ENCODE results near the gene PPARA.

PPARA gene

DNA sequence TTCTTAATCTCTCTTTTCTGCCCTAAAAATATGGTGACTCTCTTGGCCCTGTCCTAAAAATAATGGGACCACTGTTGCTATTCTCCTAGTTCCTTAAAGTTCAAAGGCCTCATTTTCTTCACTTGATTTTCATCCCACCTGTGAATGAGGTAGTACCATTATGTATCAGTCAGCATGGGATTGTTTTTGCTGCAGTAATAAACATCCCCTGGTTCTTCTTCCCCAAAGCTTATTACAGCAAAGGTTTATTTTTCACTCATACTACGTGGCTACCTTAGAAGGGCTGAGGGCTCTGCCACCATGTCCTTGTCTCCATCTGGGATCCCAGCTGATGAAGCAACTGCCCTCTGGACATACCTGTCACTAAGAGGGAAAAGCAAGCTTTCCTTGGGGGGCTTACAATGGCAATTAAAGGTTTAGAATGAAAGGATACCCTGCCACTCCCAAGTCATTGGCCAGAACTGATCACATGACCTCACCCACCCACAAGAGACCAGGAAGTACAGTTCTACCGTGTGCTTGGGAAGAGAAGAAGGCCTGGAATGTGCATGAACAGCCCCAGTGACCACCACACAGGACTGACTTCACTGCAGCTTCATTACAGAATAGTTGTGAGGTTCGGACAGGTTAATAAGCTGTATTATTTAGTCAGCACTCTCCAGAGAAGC lies 125.3 kb downstream of the PPARA start:
- H3K79me2 ChIP-seq (ENCODE audit: low read length), result no peaks in the 10 kb centered on the region
- peak overlapping the region; percentile 58; the same call in 1 of the 2 replicates for H2AFZ ChIP-seq (ENCODE audit: low read length)
- DNase-seq, result no peak
- H3F3A ChIP-seq (ENCODE audit: insufficient read depth, low read length), result no peaks in the 10 kb centered on the region
- no peak overlapping the region for H3K9ac ChIP-seq (ENCODE audit: low read length)
- TF ChIP-seq EZH2phosphoT487 (IDR thresholded peaks at IDR 0.05; ENCODE audit: low read length), result no peak
- no peak for TF ChIP-seq EZH2 (optimal IDR thresholded peaks at IDR 0.05; ENCODE audit: low read depth, low read length)
- no peak for TF ChIP-seq CTCF (IDR thresholded peaks at IDR 0.05; ENCODE audit: low read length)
- H3K27me3 ChIP-seq (replicated peaks; ENCODE audit: insufficient read depth, low read length), result no peaks in the 10 kb centered on the region
- no peaks in the 10 kb centered on the region for H4K20me1 ChIP-seq (ENCODE audit: insufficient read depth, low read length)
- no peaks in the 10 kb centered on the region for H3K36me3 ChIP-seq (replicated peaks; ENCODE audit: insufficient read depth, low read length)
- no peak overlapping the region for H3K27ac ChIP-seq (ENCODE audit: low read length)
- no peaks in the 10 kb centered on the region for H3K4me1 ChIP-seq (ENCODE audit: low read length)
- no peak overlapping the region for H3K4me2 ChIP-seq (ENCODE audit: low read depth, low read length)
- H3K4me3 ChIP-seq (ENCODE audit: low read length), result no peak overlapping the region
- no peaks in the 10 kb centered on the region for H3K9me3 ChIP-seq (replicated peaks; ENCODE audit: insufficient read depth, low read length)
- H3K9me2 ChIP-seq (replicated peaks; ENCODE audit: insufficient read depth, low read length), result no peaks in the 10 kb centered on the region

DNA sequence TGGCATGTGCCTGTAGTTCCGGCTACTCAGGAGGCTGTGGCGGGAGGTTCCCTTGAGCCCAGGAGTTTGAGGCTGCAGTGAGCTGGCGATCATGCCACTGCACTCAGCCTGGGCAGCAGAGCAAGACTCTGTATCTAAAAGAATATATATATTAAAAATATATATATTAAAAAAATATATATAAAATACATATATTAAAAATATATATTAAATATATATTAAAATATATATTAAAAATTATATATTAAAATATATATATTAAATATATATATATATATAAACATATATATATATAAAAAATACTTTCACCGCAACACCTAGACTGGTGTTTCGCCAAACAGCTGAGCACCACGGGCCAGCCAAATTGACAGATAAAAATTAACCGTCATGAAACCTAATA lies 126.2 kb downstream of the PPARA start:
- H3F3A ChIP-seq (ENCODE audit: insufficient read depth, low read length), result no peaks in the 10 kb centered on the region
- no peak overlapping the region for H2AFZ ChIP-seq (ENCODE audit: low read length)
- no peaks in the 10 kb centered on the region for H3K9me2 ChIP-seq (replicated peaks; ENCODE audit: insufficient read depth, low read length)
- H3K9me3 ChIP-seq (replicated peaks; ENCODE audit: insufficient read depth, low read length), result no peaks in the 10 kb centered on the region
- no peak overlapping the region for H3K4me2 ChIP-seq (ENCODE audit: low read depth, low read length)
- H3K27ac ChIP-seq (ENCODE audit: low read length), result no peak overlapping the region
- H3K27me3 ChIP-seq (replicated peaks; ENCODE audit: insufficient read depth, low read length), result no peaks in the 10 kb centered on the region
- H4K20me1 ChIP-seq (ENCODE audit: insufficient read depth, low read length), result no peaks in the 10 kb centered on the region
- TF ChIP-seq CTCF (IDR thresholded peaks at IDR 0.05; ENCODE audit: low read length) (no peak), EZH2 (optimal IDR thresholded peaks at IDR 0.05; ENCODE audit: low read depth, low read length) (no peak), EZH2phosphoT487 (IDR thresholded peaks at IDR 0.05; ENCODE audit: low read length) (no peak)
- H3K36me3 ChIP-seq (replicated peaks; ENCODE audit: insufficient read depth, low read length), result no peaks in the 10 kb centered on the region
- H3K9ac ChIP-seq (ENCODE audit: low read length), result no peak overlapping the region
- DNase-seq, result no peak
- no peaks in the 10 kb centered on the region for H3K4me1 ChIP-seq (ENCODE audit: low read length)
- H3K79me2 ChIP-seq (ENCODE audit: low read length), result no peaks in the 10 kb centered on the region
- H3K4me3 ChIP-seq (ENCODE audit: low read length), result no peak overlapping the region

DNA sequence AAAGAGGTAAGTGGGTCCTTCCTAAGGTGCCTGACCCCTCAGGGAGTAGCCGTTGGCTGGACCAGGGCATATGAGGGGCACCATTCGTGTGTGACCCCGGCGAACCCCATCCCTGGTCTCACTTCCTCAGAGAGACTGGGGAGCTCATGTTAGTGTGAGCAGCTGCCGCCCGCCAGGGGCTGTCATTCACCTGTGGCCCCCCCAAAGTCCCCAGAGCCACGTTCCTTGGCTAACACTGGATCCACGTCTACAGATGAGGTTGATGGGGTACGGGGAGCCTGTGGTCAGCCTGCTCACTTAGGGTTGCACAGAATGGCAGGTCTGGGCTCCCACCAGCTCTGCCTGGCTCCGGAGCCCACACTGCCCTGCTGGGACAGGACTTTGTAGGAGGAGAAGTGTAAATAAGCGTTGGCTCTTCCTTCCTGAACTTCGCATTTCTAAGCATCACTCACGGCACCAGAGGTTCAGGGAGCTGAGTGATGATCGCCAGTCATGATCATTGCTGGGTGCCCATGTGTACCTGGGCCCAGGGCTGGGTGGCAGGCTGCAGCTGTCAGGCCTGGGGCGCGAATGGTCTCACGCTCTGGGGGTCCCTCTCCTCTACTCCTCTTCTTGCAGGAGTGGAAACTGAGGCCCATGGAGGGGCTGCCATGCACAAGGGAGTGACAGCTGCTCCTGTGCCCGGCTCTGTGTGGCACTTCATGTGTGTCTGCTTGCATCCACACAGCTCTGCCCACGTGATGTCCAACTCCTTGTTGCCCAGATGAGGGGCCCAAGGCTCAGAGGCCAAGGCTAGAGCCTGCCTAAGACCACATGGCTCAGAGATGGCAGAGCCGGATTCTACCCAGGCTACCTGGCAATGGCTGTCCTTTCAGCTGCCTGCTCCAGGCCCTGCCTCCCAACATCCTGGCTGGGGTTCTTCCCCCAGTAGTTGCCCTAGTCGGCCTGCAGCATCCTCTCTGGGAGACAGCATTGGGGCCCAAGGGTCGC lies 128.6 kb downstream of the PPARA start:
- H3K79me2 ChIP-seq (ENCODE audit: low read length), result no peaks in the 10 kb centered on the region
- no peak overlapping the region for H3K27ac ChIP-seq (ENCODE audit: low read length)
- no peak overlapping the region for H2AFZ ChIP-seq (ENCODE audit: low read length)
- H3K36me3 ChIP-seq (replicated peaks; ENCODE audit: insufficient read depth, low read length), result no peaks in the 10 kb centered on the region; the same call in 1 of the 2 replicates
- no peaks in the 10 kb centered on the region for H3K9me3 ChIP-seq (replicated peaks; ENCODE audit: insufficient read depth, low read length)
- H3K27me3 ChIP-seq (replicated peaks; ENCODE audit: insufficient read depth, low read length), result no peaks in the 10 kb centered on the region
- no peak for TF ChIP-seq EZH2 (optimal IDR thresholded peaks at IDR 0.05; ENCODE audit: low read depth, low read length)
- no peak for TF ChIP-seq EZH2phosphoT487 (IDR thresholded peaks at IDR 0.05; ENCODE audit: low read length)
- no peak for TF ChIP-seq CTCF (IDR thresholded peaks at IDR 0.05; ENCODE audit: low read length)
- H3F3A ChIP-seq (ENCODE audit: insufficient read depth, low read length), result no peaks in the 10 kb centered on the region
- H4K20me1 ChIP-seq (ENCODE audit: insufficient read depth, low read length), result no peaks in the 10 kb centered on the region
- H3K9me2 ChIP-seq (replicated peaks; ENCODE audit: insufficient read depth, low read length), result no peaks in the 10 kb centered on the region
- no peak overlapping the region for H3K9ac ChIP-seq (ENCODE audit: low read length)
- no peak overlapping the region for H3K4me2 ChIP-seq (ENCODE audit: low read depth, low read length)
- H3K4me3 ChIP-seq (ENCODE audit: low read length), result no peak overlapping the region
- DNase-seq, result no peak
- H3K4me1 ChIP-seq (ENCODE audit: low read length), result no peaks in the 10 kb centered on the region

Measured in MM.1S (cell line).